PC-9 (cell line): ENCODE results near the gene CEP192. TPM values are rescaled to one million over a fixed set of nuclear protein-coding genes. Genes with fewer than 3 reads are reported as not detected.
"Not testable (repeated sequence)": the region's sequence is repeated elsewhere in the genome, so short reads cannot be mapped to it uniquely, and the experiment has no call there.

Experiments used
- BruUV-seq: library from RNA; stranded (reverse); fragments of 400-500 nt; replicated peaks from 2 replicates; lab custom pipeline; 2021; lab: Mats Ljungman, UMichigan
- CTCF ChIA-PET: fragments of 300-600 bp; sonication (Branson Sonifier 250); formaldehyde crosslinking; loops from one replicate; lab custom pipeline; 2022; ENCODE audit warnings: antibody characterized with exemption; lab: Charles Lee
- POLR2A ChIA-PET: fragments of 300-600 bp; sonication (Branson Sonifier 250); formaldehyde crosslinking; loops from one replicate; lab custom pipeline; 2022; ENCODE audit warnings: antibody characterized with exemption; ENCODE audit not compliant: unreplicated experiment; lab: Charles Lee
- DNase-seq, 2 experiments: peaks; one replicate each; pipeline versions ENCODE4 v3.0.0 to v3.0.0-alpha.2; 2015 to 2022; ENCODE audit warnings: mixed read lengths in 1 of 2
- H2AFZ ChIP-seq: fragments of 200-600 bp; sonication (generic); 2 replicates; pipeline ENCODE4 v1.8.1; 2017; ENCODE audit warnings: antibody characterized with exemption
- H3F3A ChIP-seq: fragments of 200-600 bp; sonication (generic); 2 replicates; pipeline ENCODE4 v1.8.1; 2017; ENCODE audit warnings: antibody characterized with exemption, mild to moderate bottlenecking, low read depth; ENCODE audit not compliant: insufficient read depth
- H3K27ac ChIP-seq: fragments of 200-600 bp; sonication (generic); 2 replicates; pipeline ENCODE4 v1.6.1; 2016; ENCODE audit warnings: mixed run types
- H3K27me3 ChIP-seq: fragments of 200-600 bp; sonication (generic); 2 replicates; pipeline ENCODE4 v1.6.1; 2016; ENCODE audit warnings: low read depth, mixed run types; ENCODE audit not compliant: insufficient read depth
- H3K36me3 ChIP-seq: fragments of 200-600 bp; sonication (generic); 2 replicates; pipeline ENCODE4 v1.6.1; 2016; ENCODE audit warnings: low read depth, mixed run types
- H3K4me1 ChIP-seq: fragments of 200-600 bp; sonication (generic); replicated peaks from 2 replicates; pipeline ENCODE4 v1.6.1; 2016; ENCODE audit warnings: mixed run types; ENCODE audit not compliant: insufficient read depth
- H3K4me2 ChIP-seq: fragments of 200-600 bp; sonication (generic); 2 replicates; pipeline ENCODE4 v1.6.1; 2017; ENCODE audit warnings: mixed run types
- H3K4me3 ChIP-seq: fragments of 200-600 bp; sonication (generic); 2 replicates; pipeline ENCODE4 v1.6.1; 2016; ENCODE audit warnings: mixed run types
- H3K79me2 ChIP-seq: fragments of 200-600 bp; sonication (generic); 2 replicates; pipeline ENCODE4 v1.6.1; 2017; ENCODE audit warnings: low read depth, mixed run types
- H3K9me2 ChIP-seq: fragments of 200-600 bp; sonication (generic); 2 replicates; pipeline ENCODE4 v1.8.1; 2017; ENCODE audit warnings: mild to moderate bottlenecking; ENCODE audit not compliant: insufficient read depth
- H3K9me3 ChIP-seq: fragments of 200-600 bp; sonication (generic); 2 replicates; pipeline ENCODE4 v1.8.1; 2016; ENCODE audit warnings: low read depth; ENCODE audit not compliant: insufficient read depth
- H4K20me1 ChIP-seq: fragments of 200-600 bp; sonication (generic); 2 replicates; pipeline ENCODE4 v1.8.1; 2017; ENCODE audit not compliant: insufficient read depth
- CTCF ChIP-seq: fragments of 200-600 bp; sonication (generic); conservative IDR thresholded peaks from 2 replicates; pipeline ENCODE4 v1.6.1; 2017; ENCODE audit warnings: mixed run types, antibody characterized with exemption, mild to moderate bottlenecking, moderate library complexity
- EZH2 ChIP-seq: fragments of 200-600 bp; sonication (generic); IDR thresholded peaks from 2 replicates; pipeline ENCODE4 v1.8.0; 2017; ENCODE audit warnings: antibody characterized with exemption, low read depth
- intact Hi-C: fragments of 100-400 bp; cut with micrococcal nuclease; formaldehyde crosslinking; loops from one replicate; pipeline ENCODE4 v1.10.0; 2022; ENCODE audit not compliant: unreplicated experiment
- total RNA-seq: library from RNA; stranded (reverse); gene quantifications from 2 replicates; pipeline ENCODE4 v1.2.3, GENCODE V29; 2021

Gene CEP192
- total RNA-seq, 1 experiment from 2014 or later: 44.9 TPM

GRCh38 chr18:13076886-13077285, 85.7 kb downstream of the CEP192 start:
- no peak for DNase-seq

GRCh38 chr18:13077473-13077872, 86.3 kb downstream of the CEP192 start:
- Histone ChIP-seq H3F3A (no peaks in the 10 kb centered on the region), H2AFZ (no peak overlapping the region), H3K4me3 (no peak overlapping the region), H3K4me1 (no peaks in the 10 kb centered on the region), H3K27ac (no peak overlapping the region), H3K36me3 (no peaks in the 10 kb centered on the region), H4K20me1 (no peaks in the 10 kb centered on the region), H3K4me2 (no peak overlapping the region), H3K9me3 (no peaks in the 10 kb centered on the region), H3K79me2 (no peaks in the 10 kb centered on the region), H3K9me2 (no peaks in the 10 kb centered on the region), H3K27me3 (no peaks in the 10 kb centered on the region)
- TF ChIP-seq CTCF (no peak), EZH2 (no peak)
- BruUV-seq: no TSS peak
- no peak for DNase-seq
- POLR2A ChIA-PET: interaction anchor here (0.6 kb wide), 1 partner anchor 918 kb away, joined by 3 read pairs; no protein-coding TSS in a partner anchor
- CTCF ChIA-PET: no interaction called here
- intact Hi-C loops: loop anchor here (10.0 kb wide), 1 partner anchor 53 kb away; no protein-coding TSS in a partner anchor

More at GRCh38 chr18:13076886-13077285, 85.7 kb downstream of the CEP192 start:
- no TSS peak for BruUV-seq
- CTCF ChIA-PET: no interaction called here
- Histone ChIP-seq H3F3A (no peaks in the 10 kb centered on the region), H3K36me3 (no peaks in the 10 kb centered on the region), H2AFZ (no peak overlapping the region), H3K27ac (no peak overlapping the region), H3K9me2 (no peaks in the 10 kb centered on the region), H3K4me3 (no peak overlapping the region), H3K27me3 (no peaks in the 10 kb centered on the region), H3K79me2 (no peaks in the 10 kb centered on the region), H3K9me3 (no peaks in the 10 kb centered on the region), H4K20me1 (no peaks in the 10 kb centered on the region), H3K4me1 (no peaks in the 10 kb centered on the region), H3K4me2 (no peak overlapping the region)
- intact Hi-C loops: loop anchor here (10.0 kb wide), 1 partner anchor 52 kb away; no protein-coding TSS in a partner anchor
- POLR2A ChIA-PET: no interaction called here
- no peak for TF ChIP-seq EZH2
- TF ChIP-seq CTCF: no peak

- H3K27me3 ChIP-seq, CTCF ChIA-PET, BruUV-seq, H2AFZ ChIP-seq, H3K4me3 ChIP-seq, H3K4me2 ChIP-seq, H3F3A ChIP-seq, H3K9me2 ChIP-seq, H3K4me1 ChIP-seq, H3K9me3 ChIP-seq, POLR2A ChIA-PET, H3K79me2 ChIP-seq, H3K27ac ChIP-seq, H3K36me3 ChIP-seq, DNase-seq, H4K20me1 ChIP-seq: not testable (repeated sequence)
- intact Hi-C loops: loop anchor here (10.0 kb wide), 1 partner anchor 53 kb away; no protein-coding TSS in a partner anchor
Observed at GRCh38 chr18:13078065-13078464, 86.9 kb downstream of the CEP192 start.

GRCh38 chr18:13086906-13087305, 95.7 kb downstream of the CEP192 start:
- no peaks in the 10 kb centered on the region for H3F3A ChIP-seq
- no peak for DNase-seq
- H3K27me3 ChIP-seq: no peaks in the 10 kb centered on the region
- no peaks in the 10 kb centered on the region for H3K4me1 ChIP-seq
- TF ChIP-seq EZH2: no peak
- no peak for TF ChIP-seq CTCF
- H3K27ac ChIP-seq: no peak overlapping the region
- POLR2A ChIA-PET: interaction anchor here (0.7 kb wide), 1 partner anchor 15 kb away, joined by 7 read pairs; no protein-coding TSS in a partner anchor
- H3K79me2 ChIP-seq: no peaks in the 10 kb centered on the region
- intact Hi-C loops: no loop called here
- no peaks in the 10 kb centered on the region for H4K20me1 ChIP-seq
- no TSS peak for BruUV-seq
- CTCF ChIA-PET: no interaction called here
- H3K4me2 ChIP-seq: no peak overlapping the region
- H2AFZ ChIP-seq: no peak overlapping the region
- H3K9me3 ChIP-seq: no peaks in the 10 kb centered on the region
- H3K9me2 ChIP-seq: no peaks in the 10 kb centered on the region
- H3K4me3 ChIP-seq: no peak overlapping the region
- 0 out of 2 replicates have a peak, but pooled peaks cover 7% of the 10 kb centered on the region for H3K36me3 ChIP-seq
